HepG2 (cell line): ENCODE data around the gene CABP2. TPM values are rescaled to one million over a fixed set of nuclear protein-coding genes. Genes with fewer than 3 reads are reported as not detected.
"Not testable (repeated sequence)": the region's sequence is repeated elsewhere in the genome, so short reads cannot be mapped to it uniquely, and the experiment has no call there.

Source experiments
- ATAC-seq: fragments of 200-7000 bp; cut with Tn5 transposase; 3 replicates; pipeline ENCODE4 v1.9.1; 2020; ENCODE audit warnings: mild to moderate bottlenecking, moderate library complexity
- BruUV-seq: library from RNA; stranded (reverse); fragments of 400-500 nt; replicated peaks from 2 replicates; lab custom pipeline; 2021; lab: Mats Ljungman, UMichigan
- CTCF ChIA-PET: fragments of 300-600 bp; formaldehyde crosslinking; extraction: SDS; loops from one replicate; lab custom pipeline; 2021; ENCODE audit warnings: low total read pairs, inconsistent platforms, low intra/inter-chr PET ratio; lab: Yijun Ruan, JAX
- POLR2A ChIA-PET: fragments of 350-600 bp; sonication (Branson Sonifier 250); formaldehyde crosslinking; loops from one replicate; lab custom pipeline; 2020; ENCODE audit warnings: antibody characterized with exemption, inconsistent platforms; lab: Yijun Ruan, JAX
- DNase-seq: peaks from one replicate; pipeline ENCODE4 v3.0.0-alpha.2; 2015; ENCODE audit warnings: low spot score
- FAIRE-seq: peaks from 3 replicates; lab custom pipeline; 2011; peaks lifted over from hg19 to GRCh38; lab: Jason Lieb, UNC
- H2AFZ ChIP-seq: one replicate; pipeline ENCODE4 v1.6.1; 2011; ENCODE audit warnings: low read length, inconsistent platforms
- H3K27ac ChIP-seq: fragments of 300-600 bp; 3 replicates; pipeline ENCODE4 v1.8.0; 2011; ENCODE audit warnings: mixed run types, mild to moderate bottlenecking, mixed read lengths, low read length, inconsistent platforms; ENCODE audit not compliant: insufficient read depth; ENCODE audit errors: extremely low read length
- H3K27me3 ChIP-seq, 2 experiments: fragments of 200-600 bp in 1 of 2; 2 replicates in 1 of 2; 3 replicates in 1 of 2; pipeline versions ENCODE4 v1.6.0 to v1.8.0; 2011; ENCODE audit warnings: low read length in 2 of 2, mild to moderate bottlenecking in 2 of 2, moderate library complexity in 2 of 2, inconsistent platforms in 1 of 2; ENCODE audit not compliant: insufficient read depth in 2 of 2, control insufficient read depth in 1 of 2
- H3K36me3 ChIP-seq, 2 experiments: fragments of 200-600 bp in 1 of 2; replicated peaks in 1 of 2; 2 replicates in 1 of 2; 3 replicates in 1 of 2; pipeline versions ENCODE4 v1.5.1 to v1.8.0; 2011; ENCODE audit warnings: low read length in 2 of 2, inconsistent platforms in 1 of 2; ENCODE audit not compliant: insufficient read depth in 2 of 2, control insufficient read depth in 1 of 2
- H3K4me1 ChIP-seq: 2 replicates; pipeline ENCODE4 v1.5.1; 2012; ENCODE audit warnings: low read length, inconsistent platforms; ENCODE audit not compliant: insufficient read depth
- H3K4me2 ChIP-seq: 2 replicates; pipeline ENCODE4 v1.6.0; 2011; ENCODE audit warnings: low read depth, low read length, inconsistent platforms
- H3K4me3 ChIP-seq, 3 experiments: fragments of 200-600 bp in 1 of 3; sonication (generic), shearing (Covaris generic) in 1 of 3; replicated peaks in 1 of 3; 2 replicates each; pipeline ENCODE4 v1.5.1; 2011 to 2016; ENCODE audit warnings: low read length in 3 of 3, inconsistent platforms in 2 of 3, low read depth in 2 of 3, mild to moderate bottlenecking in 2 of 3, control low read depth in 1 of 3, mixed read lengths in 1 of 3; ENCODE audit not compliant: insufficient read depth in 1 of 3
- H3K79me2 ChIP-seq: one replicate; pipeline ENCODE4 v1.6.1; 2011; ENCODE audit warnings: low read length, inconsistent platforms; ENCODE audit not compliant: insufficient read depth
- H3K9ac ChIP-seq: 2 replicates; pipeline ENCODE4 v1.6.0; 2011; ENCODE audit warnings: mild to moderate bottlenecking, low read depth, low read length, inconsistent platforms; ENCODE audit not compliant: insufficient read depth
- H3K9me3 ChIP-seq: 2 replicates; pipeline ENCODE4 v1.5.1; 2012; ENCODE audit warnings: mild to moderate bottlenecking, low read length
- H4K20me1 ChIP-seq: 2 replicates; pipeline ENCODE4 v1.6.0; 2011; ENCODE audit warnings: inconsistent platforms, mild to moderate bottlenecking, low read length, moderate library complexity; ENCODE audit not compliant: insufficient read depth
- JDP2 ChIP-seq: sonication (generic); formaldehyde crosslinking; IDR thresholded peaks from 2 replicates; pipeline ENCODE4 v1.8.1; 2022; ENCODE audit warnings: missing genetic modification reagents, borderline replicate concordance
- PAF1 ChIP-seq: IDR thresholded peaks from 2 replicates; pipeline ENCODE4 v1.6.1; 2016; ENCODE audit warnings: missing genetic modification reagents, missing compliant biosample characterization
- PAXIP1 ChIP-seq: sonication (generic); formaldehyde crosslinking; conservative IDR thresholded peaks from 2 replicates; pipeline ENCODE4 v1.4.0; 2020; ENCODE audit warnings: mild to moderate bottlenecking, missing genetic modification reagents, moderate library complexity
- RERE ChIP-seq: IDR thresholded peaks from 2 replicates; pipeline ENCODE4 v1.6.1; 2016; ENCODE audit warnings: low read depth, missing genetic modification reagents, missing compliant biosample characterization
- SOX5 ChIP-seq: IDR thresholded peaks from 2 replicates; pipeline ENCODE4 v1.6.1; 2016; ENCODE audit warnings: borderline replicate concordance
- WGBS: methylation state at CpG from one replicate; pipeline ENCODE4 v1.1.6; 2017; ENCODE audit warnings: low lambda C conversion rate; 5-methylcytosine and 5-hydroxymethylcytosine counted together
- in situ Hi-C: cut with HindIII; loops from 2 replicates; pipeline ENCODE4 v1.10.0; 2017; ENCODE audit warnings: low pct_unique_long_range_greater_than_20kb; ENCODE audit not compliant: extremely low pct_ligation_motif_present
- intact Hi-C: fragments of 100-400 bp; cut with micrococcal nuclease; formaldehyde crosslinking; loops from one replicate; pipeline ENCODE4 v1.10.0; 2022; ENCODE audit not compliant: unreplicated experiment
- polyA plus RNA-seq, 8 experiments: library from polyadenylated mRNA; depleted of rRNA in 3 of 8; stranded (reverse) in 7 of 8; unstranded in 1 of 8; fragments of >200 nt; fragmentation: Illumina TruSeq in 4 of 8; extraction: Trizol in 4 of 8; gene quantifications; 2 replicates each; pipeline versions ENCODE4 v1.2.1 to v1.2.3, GENCODE V29; 2011 to 2016; ENCODE audit warnings: low read depth in 4 of 8, missing spikeins in 1 of 8, mixed read lengths in 1 of 8; ENCODE audit not compliant: insufficient read depth in 1 of 8
- total RNA-seq, 5 experiments: library from RNA; depleted of rRNA; stranded (reverse); fragments of >200 nt; fragmentation: Illumina TruSeq; extraction: Trizol; gene quantifications; 2 replicates each; pipeline ENCODE4 v1.2.3, GENCODE V29; 2016; ENCODE audit warnings: low read depth in 1 of 5
- TF ChIP-seq, protein P1 (sequence below): IDR thresholded peaks from 2 replicates; pipeline ENCODE4 v1.6.1; 2016; ENCODE audit warnings: mild to moderate bottlenecking

CABP2 gene
- total and polyA plus RNA-seq, 2 of the 13 experiments (the other 11 are each of a cell fraction or from before 2014, with no cell fraction given): not detected

DNA sequence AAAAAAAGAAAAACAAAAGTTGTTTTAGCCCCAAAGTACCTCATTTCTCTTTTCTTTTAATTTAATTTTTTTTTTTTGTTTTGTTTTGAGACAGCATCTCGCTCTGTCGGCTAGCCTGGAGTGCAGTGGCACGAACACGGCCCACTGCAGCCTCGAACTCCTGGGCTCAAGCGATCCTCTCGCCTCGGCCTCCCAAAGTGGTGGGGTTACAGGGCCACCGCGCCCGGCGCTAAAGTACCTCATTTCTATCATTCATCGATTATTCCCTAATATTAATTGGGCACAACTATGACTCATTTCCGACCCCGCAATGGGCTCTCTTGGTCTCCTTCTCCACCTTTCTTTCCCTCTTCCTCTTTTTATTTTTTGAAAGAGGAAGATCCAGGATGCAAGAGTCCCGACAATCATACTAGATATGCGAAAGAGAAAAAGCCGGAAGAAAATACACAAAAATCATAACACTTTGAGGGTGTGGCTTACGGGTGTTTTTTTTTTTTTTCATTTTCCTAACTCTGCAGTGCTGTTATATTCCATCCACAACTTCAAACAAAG, 40.9 kb downstream of the CABP2 start (continued):
- TF ChIP-seq RERE (CRISPR knock-in tag) (no peak), PAF1 (CRISPR knock-in tag) (no peak), JDP2 (CRISPR knock-in tag) (no peak)

DNA sequence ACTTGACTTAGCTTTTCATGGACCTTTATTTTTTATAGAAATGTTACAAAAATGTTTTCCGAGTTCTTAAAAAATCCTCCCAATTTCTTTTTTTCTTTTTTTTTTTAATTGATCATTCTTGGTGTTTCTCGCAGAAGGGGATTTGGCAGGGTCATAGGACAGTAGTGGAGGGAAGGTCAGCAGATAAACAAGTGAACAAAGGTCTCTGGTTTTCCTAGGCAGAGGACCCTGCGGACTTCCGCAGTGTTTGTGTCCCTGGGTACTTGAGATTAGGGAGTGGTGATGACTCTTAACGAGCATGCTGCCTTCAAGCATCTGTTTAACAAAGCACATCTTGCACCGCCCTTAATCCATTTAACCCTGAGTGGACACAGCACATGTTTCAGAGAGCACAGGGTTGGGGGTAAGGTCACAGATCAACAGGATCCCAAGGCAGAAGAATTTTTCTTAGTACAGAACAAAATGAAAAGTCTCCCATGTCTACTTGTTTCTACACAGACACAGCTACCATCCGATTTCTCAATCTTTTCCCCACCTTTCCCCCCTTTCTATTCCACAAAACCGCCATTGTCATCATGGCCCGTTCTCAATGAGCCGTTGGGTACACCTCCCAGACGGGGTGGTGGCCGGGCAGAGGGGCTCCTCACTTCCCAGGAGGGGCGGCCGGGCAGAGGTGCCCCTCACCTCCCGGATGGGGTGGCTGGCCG, 45.7 kb downstream of the CABP2 start:
- H2AFZ ChIP-seq, H4K20me1 ChIP-seq, H3K79me2 ChIP-seq, DNase-seq, in situ Hi-C loops, intact Hi-C loops, BruUV-seq, ATAC-seq, H3K4me3 ChIP-seq, H3K36me3 ChIP-seq, H3K9me3 ChIP-seq, FAIRE-seq, H3K27me3 ChIP-seq, H3K9ac ChIP-seq, CTCF ChIA-PET: not testable (repeated sequence)
- Histone ChIP-seq H3K4me1 (peaks cover 52% of the 10 kb centered on the region), H3K4me2 (peak overlapping the region; percentile 28; the same call in 1 of the 2 replicates), H3K27ac (peak overlapping the region; percentile 54)
- POLR2A ChIA-PET: interaction anchor here (1.1 to 1.5 kb wide), 3 partner anchors 9 to 124 kb away, joined by 3 to 6 read pairs (median 3); partner anchors contain the start of gene POLD4
- WGBS: 31% methylated on average over 14 of the region's 16 CpGs
- TF ChIP-seq, protein P1, sequence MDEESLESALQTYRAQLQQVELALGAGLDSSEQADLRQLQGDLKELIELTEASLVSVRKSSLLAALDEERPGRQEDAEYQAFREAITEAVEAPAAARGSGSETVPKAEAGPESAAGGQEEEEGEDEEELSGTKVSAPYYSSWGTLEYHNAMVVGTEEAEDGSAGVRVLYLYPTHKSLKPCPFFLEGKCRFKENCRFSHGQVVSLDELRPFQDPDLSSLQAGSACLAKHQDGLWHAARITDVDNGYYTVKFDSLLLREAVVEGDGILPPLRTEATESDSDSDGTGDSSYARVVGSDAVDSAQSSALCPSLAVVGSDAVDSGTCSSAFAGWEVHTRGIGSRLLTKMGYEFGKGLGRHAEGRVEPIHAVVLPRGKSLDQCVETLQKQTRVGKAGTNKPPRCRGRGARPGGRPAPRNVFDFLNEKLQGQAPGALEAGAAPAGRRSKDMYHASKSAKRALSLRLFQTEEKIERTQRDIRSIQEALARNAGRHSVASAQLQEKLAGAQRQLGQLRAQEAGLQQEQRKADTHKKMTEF (CRISPR knock-in tag): 0 out of 2 replicates have a peak, but pooled peaks have one; percentile 17
- TF ChIP-seq SOX5 (CRISPR knock-in tag) (peak; percentile 7; the same call in 1 of the 2 replicates), PAXIP1 (peak; percentile 16; the same call in 1 of the 2 replicates)
